GM18508 (cell line): ENCODE results near the gene PIGS.
A peak's percentile ranks its signal among the peaks of the same experiment; 100 is the strongest.
"Not testable (repeated sequence)": the region's sequence is repeated elsewhere in the genome, so short reads cannot be mapped to it uniquely, and the experiment has no call there.

Experiments
- ATAC-seq: cut with Tn5 transposase; IDR thresholded peaks from one replicate; pipeline ENCODE4 v1.9.1; 2021; ENCODE audit warnings: moderate number of reproducible peaks; ENCODE audit not compliant: insufficient read depth, unreplicated experiment

The PIGS gene

GRCh38 chr17:28571361-28572122 lies at the start of gene PIGS:
Gene PIGS (minus strand): TSS chr17:28571524. CDS start chr17:28571496, 28 bp downstream.
- no peak for ATAC-seq

GRCh38 chr17:28620010-28620409 lies 48.7 kb upstream of the PIGS start:
- no peak for ATAC-seq

- ATAC-seq: no peak
These were observed 47.1 kb upstream of the PIGS start for GRCh38 chr17:28618464-28618863.

- ATAC-seq: no peak
These were observed 45.0 kb upstream of the PIGS start for GRCh38 chr17:28616281-28616680.

GRCh38 chr17:28615260-28615940 lies 44.1 kb upstream of the PIGS start:
- ATAC-seq: no peak

GRCh38 chr17:28613931-28614381 lies 42.6 kb upstream of the PIGS start, which contains the start of gene RSKR:
Gene RSKR (minus strand): TSS chr17:28614185. CDS start chr17:28614161, 24 bp downstream.
- ATAC-seq: no peak

GRCh38 chr17:28612936-28613872 lies 41.9 kb upstream of the PIGS start:
- ATAC-seq: no peak

GRCh38 chr17:28612531-28612930 lies 41.2 kb upstream of the PIGS start:
- no peak for ATAC-seq

GRCh38 chr17:28610376-28610775 lies 39.1 kb upstream of the PIGS start:
- ATAC-seq: no peak

- not testable (repeated sequence) for ATAC-seq
These were observed 32.7 kb upstream of the PIGS start for GRCh38 chr17:28604031-28604430.

- peak; percentile 23 for ATAC-seq
These were observed 28.2 kb upstream of the PIGS start for GRCh38 chr17:28599311-28600184.

- peak; percentile 50 for ATAC-seq
These were observed 27.5 kb upstream of the PIGS start, which contains the start of gene SPAG5 for GRCh38 chr17:28598799-28599310. Gene SPAG5 (minus strand): TSS chr17:28599025. CDS start chr17:28598946, 79 bp downstream.

GRCh38 chr17:28598389-28598788 lies 27.1 kb upstream of the PIGS start:
- ATAC-seq: no peak

GRCh38 chr17:28597606-28598383 lies 26.5 kb upstream of the PIGS start:
- ATAC-seq: no peak

- no peak for ATAC-seq
These were observed 20.9 kb upstream of the PIGS start for GRCh38 chr17:28592260-28592659.

- no peak for ATAC-seq
These were observed 14.5 kb upstream of the PIGS start for GRCh38 chr17:28585851-28586250.

GRCh38 chr17:28584434-28584833 lies 13.1 kb upstream of the PIGS start:
- ATAC-seq: no peak

GRCh38 chr17:28582513-28582912 lies 11.2 kb upstream of the PIGS start:
- no peak for ATAC-seq
